Measurements from ENCODE around the gene COL27A1. TPM values are rescaled to one million over a fixed set of nuclear protein-coding genes. Genes with fewer than 3 reads are reported as not detected.

Gene COL27A1
- total RNA-seq, 1 donor from 2014 or later = 48.5 TPM

- Mint-ChIP-seq H3K4me1 (ENCODE audit: low read depth) (peaks cover 54% of the 10 kb centered on the region), H3K27me3 (ENCODE audit: low read depth) (no peaks in the 10 kb centered on the region), H3K4me3 (ENCODE audit: unreplicated experiment) (no peak overlapping the region), H3K9me3 (ENCODE audit: low read depth) (no peaks in the 10 kb centered on the region), H3K36me3 (ENCODE audit: low read depth) (peaks cover 15% of the 10 kb centered on the region), H3K27ac (ENCODE audit: unreplicated experiment) (peak overlapping the region; percentile 87)
- DNase-seq (ENCODE audit: low spot score) = peak; percentile 94
- peak; percentile 55 for TF ChIP-seq CTCF (IDR thresholded peaks at IDR 0.05)
These were observed 130.0 kb downstream of the COL27A1 start for GRCh38 chr9:114285166-114285867.

GRCh38 chr9:114286146-114286679, 130.9 kb downstream of the COL27A1 start:
- no peak for TF ChIP-seq CTCF (IDR thresholded peaks at IDR 0.05)
- DNase-seq (ENCODE audit: low spot score) = peak; percentile 32
- Mint-ChIP-seq H3K36me3 (ENCODE audit: low read depth) (peaks cover 14% of the 10 kb centered on the region), H3K27me3 (ENCODE audit: low read depth) (no peaks in the 10 kb centered on the region), H3K4me1 (ENCODE audit: low read depth) (peaks cover 58% of the 10 kb centered on the region), H3K27ac (ENCODE audit: unreplicated experiment) (no peak overlapping the region), H3K4me3 (ENCODE audit: unreplicated experiment) (no peak overlapping the region), H3K9me3 (ENCODE audit: low read depth) (no peaks in the 10 kb centered on the region)

- Mint-ChIP-seq H3K36me3 (ENCODE audit: low read depth) (peaks cover 13% of the 10 kb centered on the region), H3K4me1 (ENCODE audit: low read depth) (peaks cover 54% of the 10 kb centered on the region), H3K9me3 (ENCODE audit: low read depth) (no peaks in the 10 kb centered on the region), H3K27me3 (ENCODE audit: low read depth) (no peaks in the 10 kb centered on the region), H3K4me3 (ENCODE audit: unreplicated experiment) (no peak overlapping the region), H3K27ac (ENCODE audit: unreplicated experiment) (peak overlapping the region; percentile 87)
- peak; percentile 68 for DNase-seq (ENCODE audit: low spot score)
- TF ChIP-seq CTCF (IDR thresholded peaks at IDR 0.05) = no peak
These were observed 131.8 kb downstream of the COL27A1 start for GRCh38 chr9:114287001-114287762.

- no peaks in the 10 kb centered on the region for H3K9me3 Mint-ChIP-seq (ENCODE audit: low read depth)
- H3K27ac Mint-ChIP-seq (ENCODE audit: unreplicated experiment) = peak overlapping the region; percentile 87
- peak; percentile 89 for DNase-seq (ENCODE audit: low spot score)
- peaks cover 18% of the 10 kb centered on the region for H3K36me3 Mint-ChIP-seq (ENCODE audit: low read depth)
- peaks cover 52% of the 10 kb centered on the region for H3K4me1 Mint-ChIP-seq (ENCODE audit: low read depth)
- TF ChIP-seq CTCF (IDR thresholded peaks at IDR 0.05) = no peak
- no peaks in the 10 kb centered on the region for H3K27me3 Mint-ChIP-seq (ENCODE audit: low read depth)
- H3K4me3 Mint-ChIP-seq (ENCODE audit: unreplicated experiment) = peak overlapping the region; percentile 0
These were observed 132.4 kb downstream of the COL27A1 start for GRCh38 chr9:114287763-114288192.

Measured in chondrocyte (in vitro differentiated cells).